HG03060 (cell line): ENCODE results near the gene STRIP1.
"Not testable (repeated sequence)": the region's sequence is repeated elsewhere in the genome, so short reads cannot be mapped to it uniquely, and the experiment has no call there.

ENCODE experiments used
- ATAC-seq: cut with Tn5 transposase; IDR thresholded peaks from one replicate; pipeline ENCODE4 v1.9.1; 2021; ENCODE audit warnings: low read depth, moderate number of reproducible peaks; ENCODE audit not compliant: unreplicated experiment

Gene STRIP1

DNA sequence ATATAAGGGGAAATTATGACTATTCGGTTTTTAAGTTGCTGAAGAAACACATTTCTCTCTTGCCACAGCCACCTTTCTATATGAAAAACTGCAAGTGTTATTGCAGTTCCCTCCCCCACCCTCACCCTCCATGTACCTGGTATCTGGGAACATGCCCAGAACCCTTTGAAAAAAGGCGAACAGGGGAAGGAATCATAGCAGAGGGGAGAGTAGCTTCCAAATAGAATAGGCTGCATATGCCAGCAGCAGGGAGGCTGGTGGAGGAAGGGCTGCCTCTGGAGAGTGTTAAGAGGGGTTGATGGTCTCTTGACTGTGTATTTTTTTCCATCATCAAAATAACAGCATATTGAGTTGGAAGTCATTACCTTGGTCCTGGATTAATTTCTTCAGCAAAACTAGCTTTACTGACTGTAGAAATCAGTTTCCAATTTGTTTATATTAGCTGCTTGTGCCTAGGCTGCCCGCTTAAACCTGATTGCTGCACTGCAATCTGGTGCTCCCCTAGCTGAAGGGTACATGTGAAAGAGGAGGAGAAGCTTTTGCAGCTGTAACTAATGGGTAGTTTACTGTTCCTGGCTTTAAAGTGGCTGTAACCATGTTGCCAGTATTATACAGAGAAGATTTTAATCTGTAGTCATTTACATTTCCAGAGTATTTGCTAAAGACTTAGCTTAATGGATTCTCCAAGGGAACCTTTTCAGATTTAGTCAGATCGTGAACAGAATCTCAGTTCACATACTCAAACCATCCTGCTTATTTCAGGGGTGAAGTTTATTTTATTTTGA is 27.2 kb upstream of the STRIP1 start:
- no peak for ATAC-seq

DNA sequence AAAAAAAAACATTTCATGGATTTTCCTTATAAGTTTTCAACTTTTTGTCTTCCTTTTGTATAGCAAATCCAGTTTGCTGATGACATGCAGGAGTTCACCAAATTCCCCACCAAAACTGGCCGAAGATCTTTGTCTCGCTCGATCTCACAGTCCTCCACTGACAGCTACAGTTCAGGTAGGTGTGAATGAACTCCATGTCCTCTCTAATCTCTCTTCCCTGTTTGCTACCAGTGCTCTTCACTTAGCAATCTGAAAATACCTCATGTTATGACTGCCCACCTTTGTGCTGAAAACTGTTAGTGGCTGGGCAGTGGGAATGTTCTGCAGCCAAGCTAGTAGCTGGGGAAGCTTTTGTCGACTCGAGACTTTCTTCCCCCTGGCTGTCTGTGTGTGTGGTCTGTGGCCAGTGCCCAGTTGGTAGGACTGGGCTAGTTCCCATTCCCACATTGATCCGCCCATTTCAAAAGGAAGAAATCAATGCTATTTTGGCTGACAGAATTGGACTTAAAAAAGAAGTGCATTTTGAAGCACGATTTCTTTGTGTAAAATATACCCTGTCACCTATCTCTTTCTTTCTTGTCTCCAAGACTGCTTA is 25.4 kb upstream of the STRIP1 start:
- ATAC-seq = no peak

DNA sequence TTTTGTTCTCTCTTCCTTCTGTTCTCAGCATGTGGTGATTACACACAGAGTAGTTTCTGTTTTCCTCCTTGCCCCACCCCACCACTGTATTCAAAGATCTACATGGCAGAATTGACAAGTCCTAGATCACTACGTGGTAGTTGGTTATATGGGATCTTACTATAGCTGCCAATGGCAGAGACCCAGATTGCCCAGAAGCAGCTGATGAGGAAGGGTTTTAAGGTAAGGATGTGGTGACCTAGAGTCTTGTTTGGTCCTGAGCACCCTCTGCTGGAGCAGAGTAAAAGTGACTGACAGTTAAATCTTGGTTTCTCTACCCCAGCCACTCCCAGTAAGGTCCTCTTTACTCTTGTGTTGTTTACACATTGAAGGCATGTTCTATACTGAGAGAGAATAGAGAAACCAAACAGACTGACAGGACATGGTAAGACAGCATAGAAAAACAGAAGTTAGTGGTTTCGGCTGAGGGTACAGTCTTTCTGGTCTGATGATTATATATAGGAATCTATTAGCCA is 22.8 kb upstream of the STRIP1 start:
- peak; percentile 93 for ATAC-seq

DNA sequence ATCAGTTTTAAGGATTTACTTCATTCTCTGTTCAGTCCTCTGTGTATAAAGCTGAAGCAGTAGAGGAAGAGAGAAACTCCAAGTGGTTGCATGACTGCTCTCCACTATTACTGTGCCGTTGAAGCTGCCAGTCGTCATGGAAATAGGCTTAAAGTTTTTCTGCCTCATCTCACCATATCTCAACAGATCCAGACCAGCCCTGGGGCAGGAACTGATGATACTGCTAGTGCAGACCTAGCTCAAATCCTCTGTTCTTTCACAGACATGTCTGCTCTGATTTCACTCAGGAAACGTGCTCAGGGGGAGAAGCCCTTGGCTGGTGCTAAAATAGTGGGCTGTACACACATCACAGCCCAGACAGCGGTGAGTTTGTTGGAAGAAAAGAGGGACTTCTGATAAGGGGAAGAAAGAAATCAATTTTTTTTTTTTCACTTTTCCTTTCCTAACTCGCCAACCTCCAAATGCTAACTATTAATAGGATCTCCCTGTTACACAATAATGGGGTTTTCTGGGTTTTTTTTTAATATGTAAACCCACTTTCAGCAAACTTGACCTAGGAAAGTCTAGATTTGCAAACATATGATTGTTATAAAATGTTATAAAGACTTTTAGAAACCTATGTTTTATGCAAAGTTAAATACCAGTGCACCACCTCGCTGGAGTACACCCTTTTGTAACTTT is 22.2 kb upstream of the STRIP1 start:
- ATAC-seq = peak; percentile 24

DNA sequence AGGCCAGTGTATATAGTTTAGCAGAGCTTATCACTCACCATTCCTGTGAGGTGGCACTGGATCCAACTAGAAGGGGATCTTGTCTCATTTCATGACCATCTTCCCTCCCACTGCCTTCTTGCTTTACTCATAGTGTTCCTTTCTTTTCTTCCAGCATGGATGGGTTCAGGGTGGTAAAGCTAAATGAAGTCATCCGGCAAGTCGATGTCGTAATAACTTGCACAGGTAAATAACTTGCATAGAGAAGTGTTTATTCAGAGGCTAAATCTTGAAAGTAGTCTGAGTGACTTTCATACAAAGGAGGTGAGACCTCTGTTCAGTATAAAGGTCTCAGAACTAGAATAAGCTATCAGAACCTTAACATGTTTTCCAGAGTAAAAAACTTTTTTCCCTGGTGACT is 16.6 kb upstream of the STRIP1 start:
- ATAC-seq = no peak

DNA sequence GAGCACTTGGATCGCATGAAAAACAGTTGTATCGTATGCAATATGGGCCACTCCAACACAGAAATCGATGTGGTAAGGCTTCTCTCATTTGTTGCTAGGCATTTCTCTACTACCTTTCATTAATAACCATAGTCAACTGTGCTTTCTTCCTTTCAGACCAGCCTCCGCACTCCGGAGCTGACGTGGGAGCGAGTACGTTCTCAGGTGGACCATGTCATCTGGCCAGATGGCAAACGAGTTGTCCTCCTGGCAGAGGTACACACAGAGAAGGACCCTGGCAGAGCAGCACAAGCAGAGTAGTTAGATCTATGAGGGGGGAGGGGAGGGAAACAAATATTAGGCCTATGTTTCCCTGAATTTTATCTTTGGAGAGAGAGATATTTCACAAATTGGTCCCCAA is 16.0 kb upstream of the STRIP1 start:
- ATAC-seq = no peak

DNA sequence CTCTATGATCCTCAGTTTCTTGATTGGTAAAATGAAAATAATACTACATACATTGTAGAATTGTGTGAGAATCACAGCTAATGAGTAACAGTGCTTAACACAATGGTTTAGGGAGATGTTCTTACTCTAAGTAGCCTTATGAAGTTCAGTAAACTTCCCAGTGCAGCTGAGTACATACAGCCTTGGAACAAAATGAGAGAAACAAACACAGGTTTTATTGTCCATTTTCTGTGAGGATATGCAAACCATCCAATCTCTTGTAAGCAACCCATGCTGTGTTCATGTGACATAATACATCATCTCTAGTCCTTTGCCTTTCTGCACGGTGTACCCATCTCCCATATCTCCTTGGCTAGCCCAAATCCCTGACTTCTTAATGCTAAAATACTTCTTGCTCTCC is 14.7 kb upstream of the STRIP1 start:
- no peak for ATAC-seq

DNA sequence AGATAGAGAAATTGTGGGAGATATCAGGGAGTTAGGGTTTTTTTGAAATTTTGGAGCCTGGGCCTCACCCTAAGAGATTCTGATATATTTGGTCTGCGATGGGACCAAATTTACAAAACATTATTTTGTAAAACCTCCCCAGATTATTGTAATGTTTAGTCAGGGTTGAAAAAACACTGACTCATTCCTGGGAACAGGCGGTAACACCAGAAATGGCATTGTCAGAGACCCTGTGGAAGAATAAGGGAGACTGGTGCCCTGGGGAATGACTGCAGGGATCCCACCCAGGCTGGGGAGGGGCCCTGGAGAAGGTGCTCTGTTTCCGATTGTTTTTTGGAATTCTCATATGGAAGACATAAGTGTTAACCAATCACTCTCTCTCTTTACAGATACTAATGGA is 13.1 kb upstream of the STRIP1 start:
- ATAC-seq = no peak

DNA sequence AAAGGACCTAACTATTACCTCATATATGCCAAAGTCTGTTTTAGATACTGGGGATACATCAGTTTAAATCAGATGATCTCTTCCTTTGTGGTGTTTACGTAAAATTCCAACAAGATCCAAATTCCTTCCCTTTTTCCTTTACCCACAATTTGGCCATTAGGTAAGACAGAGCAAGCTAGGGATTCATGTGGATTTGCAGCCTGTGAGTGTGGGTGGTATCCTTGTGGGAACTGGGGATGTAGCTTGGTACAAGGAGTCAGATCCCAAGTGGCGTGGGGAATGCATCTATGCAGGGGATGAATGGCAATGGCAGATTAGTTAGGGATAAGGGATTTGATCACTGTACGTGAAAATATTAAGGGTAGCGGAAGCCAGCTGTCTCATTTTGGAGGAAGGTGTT is 9.8 kb upstream of the STRIP1 start:
- ATAC-seq = no peak

DNA sequence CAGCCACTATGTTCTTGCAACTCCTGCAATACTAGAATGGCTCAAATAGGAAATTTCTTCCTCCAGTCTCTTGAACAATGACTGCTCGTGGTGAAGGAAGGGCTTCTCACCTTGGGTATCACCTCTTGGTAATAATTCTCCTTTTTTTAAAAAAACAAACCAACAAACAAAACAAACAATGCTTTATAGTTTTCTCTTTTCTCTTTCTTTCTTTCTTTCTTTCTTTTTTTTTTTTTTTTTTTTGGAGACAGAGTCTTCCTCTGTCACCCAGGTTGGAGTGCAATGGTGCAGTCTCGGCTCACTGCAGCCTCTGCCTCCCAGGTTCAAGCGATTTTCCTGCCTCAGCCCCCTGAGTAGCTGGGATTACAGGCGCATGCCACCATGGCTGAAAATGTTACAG is 3.7 kb upstream of the STRIP1 start:
- ATAC-seq = not testable (repeated sequence)

DNA sequence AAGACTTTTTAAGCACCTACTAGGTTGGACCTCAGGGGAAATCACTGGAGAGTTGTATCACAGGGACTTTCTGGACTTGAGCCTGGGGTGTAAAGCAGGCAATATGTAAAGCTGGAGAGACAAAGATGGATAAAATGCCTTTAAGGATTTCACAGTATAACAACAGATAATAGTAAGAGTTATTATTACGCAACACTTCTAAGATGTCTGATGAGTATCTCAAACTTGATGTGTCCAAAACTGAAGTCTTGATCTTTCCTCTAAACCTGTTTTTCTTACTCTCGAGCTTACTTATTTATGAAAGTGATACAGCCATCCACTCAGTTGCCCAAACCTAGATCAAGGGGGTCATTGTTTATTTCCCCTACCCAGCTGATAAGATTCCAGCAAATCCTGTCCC is 2.1 kb upstream of the STRIP1 start:
- no peak for ATAC-seq

DNA sequence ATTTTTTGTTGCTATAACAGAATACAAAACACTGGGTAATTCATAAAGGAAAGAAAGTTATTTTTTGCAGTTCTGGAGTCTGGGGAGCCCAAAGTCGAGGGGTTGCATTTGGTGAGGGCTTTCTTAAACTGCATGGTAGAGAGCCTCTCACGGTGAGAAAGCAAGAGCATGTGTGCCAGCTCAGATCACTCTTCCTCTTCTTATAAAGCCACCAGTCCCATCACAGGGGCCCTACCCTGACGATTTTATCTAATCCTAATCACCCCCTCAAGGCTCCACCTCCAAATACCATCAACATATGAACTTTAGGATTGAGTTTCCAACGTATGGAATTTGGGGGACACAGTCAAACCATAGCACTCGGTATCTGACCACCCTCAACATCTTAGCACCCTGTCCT is 1.0 kb upstream of the STRIP1 start:
- no peak for ATAC-seq

DNA sequence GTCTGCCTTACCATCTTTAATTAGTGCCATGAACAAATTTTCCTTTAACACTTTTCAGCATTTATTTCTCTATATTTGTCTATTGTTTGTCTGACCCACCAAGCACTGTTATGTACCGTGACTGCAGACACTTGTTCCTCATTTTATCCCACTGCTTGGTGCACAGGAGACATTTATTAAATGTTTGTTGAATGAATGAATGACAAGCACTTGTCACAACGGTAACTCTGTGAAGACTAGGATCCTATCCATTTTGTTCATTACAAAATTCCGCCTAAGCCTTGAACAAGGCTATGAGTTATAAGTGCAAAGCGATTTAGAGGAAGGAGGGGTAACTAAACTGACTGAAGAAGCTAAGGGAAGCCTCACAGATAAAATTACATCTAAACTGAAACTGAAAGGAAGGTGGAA is 379 bp upstream of the STRIP1 start:
- ATAC-seq = no peak

DNA sequence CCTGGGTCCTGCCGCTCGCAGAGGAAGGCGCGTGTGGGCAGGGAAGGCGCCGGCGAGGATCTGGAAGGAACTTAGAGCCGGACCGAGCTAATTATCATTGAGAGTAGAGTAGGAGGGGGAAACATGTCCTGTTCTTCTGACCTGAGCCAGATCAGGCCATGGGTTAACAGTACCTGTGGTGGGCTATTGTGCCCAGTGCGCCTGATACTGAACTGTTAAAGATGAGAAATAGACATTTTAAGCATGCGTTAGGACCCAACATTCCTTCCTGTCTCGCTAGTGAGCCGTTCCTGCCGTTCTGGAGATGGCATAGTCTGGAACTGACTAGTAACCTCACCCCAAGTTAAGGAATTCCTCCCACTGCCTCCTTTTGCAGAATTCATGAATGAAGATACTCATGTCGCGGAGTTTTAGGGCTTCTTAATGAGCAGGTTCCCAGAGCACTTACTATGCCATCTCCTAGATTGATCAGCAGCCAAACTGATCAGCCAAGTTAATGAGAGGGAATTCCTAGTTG is 870 bp downstream of the STRIP1 start:
- ATAC-seq = no peak

DNA sequence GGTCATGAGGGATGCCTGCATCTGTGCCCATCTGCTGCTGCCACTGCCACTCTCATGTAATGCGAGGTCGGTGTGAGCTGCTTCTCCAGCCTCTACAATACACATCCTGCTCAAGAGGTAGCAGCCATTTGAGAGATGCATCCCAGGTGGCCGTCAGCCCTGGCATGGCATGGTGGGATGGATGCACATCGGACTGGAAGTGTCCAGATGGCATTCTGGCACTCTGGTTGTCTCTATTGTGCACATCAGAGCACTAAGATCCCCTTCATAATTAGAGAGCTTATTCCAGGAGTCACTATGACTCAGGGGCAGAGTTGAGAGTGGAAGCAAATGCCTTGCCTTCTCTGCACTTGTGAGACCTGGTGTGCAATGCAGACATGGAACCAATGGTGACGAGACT is 3.8 kb downstream of the STRIP1 start:
- ATAC-seq = no peak

DNA sequence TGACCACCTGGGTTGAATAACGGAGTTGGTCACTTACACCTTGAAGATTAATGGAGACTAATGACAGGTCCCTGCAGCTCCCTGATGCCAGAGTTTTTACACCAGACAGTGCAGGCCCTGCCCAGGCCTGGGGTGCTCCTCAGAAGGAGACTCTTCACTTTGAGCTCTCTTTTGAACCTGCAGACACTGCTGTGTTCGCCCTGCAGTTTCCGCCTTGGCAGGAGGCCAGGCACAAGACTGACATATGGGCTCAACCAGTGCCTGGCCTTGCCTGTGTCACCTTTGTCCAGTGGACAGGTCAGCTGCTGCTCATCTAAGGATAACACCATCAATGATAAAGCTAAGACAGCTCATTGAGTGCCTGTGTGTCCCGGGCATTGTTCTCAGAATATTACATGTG is 5.2 kb downstream of the STRIP1 start:
- no peak for ATAC-seq

DNA sequence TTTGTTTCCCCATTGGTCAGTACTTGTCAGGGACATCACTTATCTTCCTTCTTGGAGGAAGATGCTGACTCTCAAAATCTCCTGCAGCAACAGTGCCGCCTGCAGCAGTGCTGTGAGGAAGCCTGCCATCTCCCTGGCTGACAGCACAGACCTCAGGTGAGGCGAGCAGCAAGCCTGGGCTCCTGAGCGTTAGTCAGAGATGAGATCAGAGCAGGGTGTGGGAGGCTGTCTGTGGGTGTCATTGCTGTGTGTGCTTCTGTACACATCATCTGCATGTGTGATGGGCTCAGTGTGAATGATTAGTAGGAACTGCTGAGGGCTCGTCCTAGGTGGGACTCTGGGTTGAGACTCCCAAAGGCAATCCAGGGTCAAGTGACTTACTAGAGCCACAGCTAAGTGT is 6.1 kb downstream of the STRIP1 start:
- ATAC-seq = no peak

DNA sequence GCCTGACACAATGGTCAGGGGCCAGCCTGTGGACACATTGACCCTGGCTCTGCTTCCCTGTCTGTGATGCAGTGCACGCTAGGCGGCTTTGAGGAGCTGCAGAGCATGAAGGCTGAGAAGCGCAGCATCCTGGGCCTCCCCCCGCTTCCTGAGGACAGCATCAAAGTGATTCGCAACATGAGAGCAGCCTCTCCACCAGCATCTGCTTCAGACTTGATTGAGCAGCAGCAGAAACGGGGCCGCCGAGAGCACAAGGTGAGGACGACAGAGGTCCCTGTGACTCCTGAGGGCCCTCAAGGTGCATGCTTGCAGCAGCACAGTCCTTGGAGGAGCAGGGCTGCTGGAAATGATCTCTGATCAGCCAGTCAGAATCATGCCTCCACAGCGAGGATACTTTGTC is 8.6 kb downstream of the STRIP1 start:
- ATAC-seq = no peak

DNA sequence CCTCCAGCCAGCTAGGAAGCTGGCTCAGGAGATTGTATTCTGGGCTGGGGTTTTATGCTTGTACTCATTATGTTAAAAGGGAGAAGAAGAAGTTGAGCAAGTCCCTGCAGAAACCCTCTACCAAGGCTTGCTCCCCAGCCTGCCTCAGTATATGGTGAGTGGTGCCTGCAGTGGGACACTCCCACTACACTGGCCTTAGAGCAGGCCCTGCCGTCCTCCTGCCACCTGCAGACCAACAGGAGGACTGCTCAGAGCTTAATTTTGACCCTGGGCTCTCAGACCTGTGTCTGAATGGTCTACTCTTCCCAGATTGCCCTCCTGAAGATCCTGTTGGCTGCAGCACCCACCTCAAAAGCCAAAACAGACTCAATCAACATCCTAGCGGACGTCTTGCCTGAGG is 13.0 kb downstream of the STRIP1 start:
- no peak for ATAC-seq

DNA sequence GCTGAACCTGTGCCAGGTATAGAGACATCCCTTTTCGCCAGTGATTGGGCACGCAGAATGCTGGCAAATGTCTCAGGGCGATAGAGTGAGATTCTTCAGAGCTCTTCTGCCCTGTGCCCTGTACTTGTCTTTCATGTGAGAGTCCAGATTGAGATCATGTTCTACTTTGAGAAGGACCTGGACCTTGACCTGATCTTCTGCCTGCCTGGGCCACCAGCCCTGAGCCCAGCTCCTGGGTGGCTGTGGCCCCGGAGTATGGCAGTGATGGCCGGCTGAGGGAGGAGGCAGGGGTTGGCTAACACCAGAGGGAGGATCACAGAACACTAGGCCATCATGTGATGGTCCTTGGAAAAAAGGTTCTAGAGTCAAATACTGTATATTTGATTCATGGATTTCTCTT is 13.8 kb downstream of the STRIP1 start:
- ATAC-seq = no peak

DNA sequence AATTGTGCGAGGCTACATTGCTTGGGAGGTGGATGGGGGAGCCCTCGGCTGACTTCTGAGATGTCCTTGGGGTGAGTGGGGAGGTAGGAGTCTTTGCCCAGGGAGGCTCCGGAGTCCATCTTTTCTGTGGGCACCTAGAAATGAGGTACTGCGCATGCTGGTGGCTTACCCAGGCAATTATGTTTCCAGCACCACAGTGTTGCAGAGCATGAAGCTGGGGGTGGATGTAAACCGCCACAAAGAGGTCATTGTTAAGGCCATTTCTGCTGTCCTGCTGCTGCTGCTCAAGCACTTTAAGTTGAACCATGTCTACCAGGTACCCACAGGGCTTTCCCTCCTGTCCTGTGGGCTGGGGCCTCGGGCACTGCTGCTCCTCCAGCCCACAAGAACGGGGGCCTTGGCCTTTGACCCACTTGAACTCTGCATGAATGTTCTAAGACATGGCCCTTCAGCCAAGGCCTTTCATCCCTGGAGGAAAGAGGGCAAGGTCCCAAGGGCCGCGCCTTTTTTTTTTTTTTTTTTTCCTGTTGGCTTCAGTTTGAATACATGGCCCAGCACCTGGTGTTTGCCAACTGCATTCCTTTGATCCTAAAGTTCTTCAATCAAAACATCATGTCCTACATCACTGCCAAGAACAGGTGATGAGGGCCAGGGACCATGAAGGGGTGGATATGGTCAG is 14.6 kb downstream of the STRIP1 start:
- ATAC-seq = no peak
